ENCODE data around the gene ZNF467.

DNA sequence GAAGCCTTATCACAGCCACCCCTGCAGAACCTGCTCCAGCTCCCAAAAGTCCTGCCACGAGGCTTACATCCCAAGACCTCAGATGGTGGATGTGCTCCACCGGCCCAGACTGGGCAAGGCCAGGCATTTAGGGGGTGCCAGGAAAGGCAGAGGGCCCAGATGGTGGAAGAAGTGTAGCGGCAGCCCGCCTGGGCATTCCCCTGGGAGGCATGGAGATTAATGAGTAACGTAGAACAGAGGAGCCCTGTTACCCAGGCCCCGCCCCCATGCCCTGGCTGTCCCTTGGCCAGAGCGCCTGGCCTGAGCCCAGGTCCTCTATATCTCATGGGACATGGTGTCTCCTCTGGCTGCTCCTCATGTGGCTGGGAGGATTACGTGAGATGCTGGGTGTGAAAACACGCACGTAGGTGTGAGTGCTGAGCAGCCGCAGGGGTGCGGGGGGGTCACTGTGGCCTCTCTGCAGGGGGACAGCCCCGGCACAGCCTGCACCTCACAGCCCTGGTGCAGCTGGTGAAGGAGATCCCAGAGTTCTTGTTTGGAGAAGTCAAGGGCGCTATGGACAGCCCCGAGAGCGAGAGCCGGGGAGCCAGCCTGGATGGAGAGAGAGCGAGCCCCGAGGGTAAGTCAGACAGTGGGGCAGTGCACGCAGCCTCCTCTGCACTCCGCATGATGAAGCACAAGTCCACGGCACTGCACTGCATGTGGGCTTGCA, 52.9 kb downstream of the ZNF467 start:
- TF ChIP-seq EP300 (IDR thresholded peaks at IDR 0.05) (peak; percentile 80), CTCF (IDR thresholded peaks at IDR 0.05) (no peak)
